Activated T-cell treated with anti-CD3 and anti-CD28 coated beads, Interleukin-2, amount 50 U/mL, for 72 hours (primary cell): ENCODE measurements around the gene MOB3B. TPM values are rescaled to one million over a fixed set of nuclear protein-coding genes. Genes with fewer than 3 reads are reported as not detected.

Source experiments
- ATAC-seq, 2 donors: fragments of 150-1000 bp; cut with Tn5 transposase; replicated peaks in 1 of 2; 2 replicates each; pipeline ENCODE4 v1.10.0; 2021; ENCODE audit warnings: moderate library complexity in 2 of 2, mild to moderate bottlenecking in 1 of 2
- DNase-seq, 2 donors: peaks; one replicate each; pipeline ENCODE4 v3.0.0; 2021 to 2022; ENCODE audit warnings: mixed read lengths in 1 of 2
- H3K27ac Mint-ChIP-seq: one replicate; pipeline ENCODE4 v1.8.0; 2022; ENCODE audit warnings: mild to moderate bottlenecking, moderate library complexity, mixed read lengths
- H3K27me3 Mint-ChIP-seq: one replicate; pipeline ENCODE4 v1.8.0; 2022; ENCODE audit warnings: low read depth, mixed read lengths
- H3K36me3 Mint-ChIP-seq, 2 donors: one replicate each; pipeline ENCODE4 v1.8.0; 2022; ENCODE audit warnings: mixed read lengths in 2 of 2, mild to moderate bottlenecking in 1 of 2; ENCODE audit not compliant: insufficient read depth in 2 of 2
- H3K4me1 Mint-ChIP-seq: one replicate; pipeline ENCODE4 v1.8.0; 2022; ENCODE audit warnings: low read depth, mixed read lengths
- H3K4me3 Mint-ChIP-seq, 2 donors: one replicate each; pipeline ENCODE4 v1.8.0; 2022; ENCODE audit warnings: mild to moderate bottlenecking in 2 of 2, mixed read lengths in 2 of 2, moderate library complexity in 2 of 2
- H3K9me3 Mint-ChIP-seq, 2 donors: one replicate each; pipeline ENCODE4 v1.8.0; 2022; ENCODE audit warnings: mixed read lengths in 2 of 2
- total RNA-seq, 2 donors: library from RNA; stranded (reverse); gene quantifications; one replicate each; pipeline ENCODE4 v1.2.3, GENCODE V29; 2022

The MOB3B gene
- total RNA-seq, 2 donors from 2014 or later, result 1.3 to 1.6 TPM

DNA sequence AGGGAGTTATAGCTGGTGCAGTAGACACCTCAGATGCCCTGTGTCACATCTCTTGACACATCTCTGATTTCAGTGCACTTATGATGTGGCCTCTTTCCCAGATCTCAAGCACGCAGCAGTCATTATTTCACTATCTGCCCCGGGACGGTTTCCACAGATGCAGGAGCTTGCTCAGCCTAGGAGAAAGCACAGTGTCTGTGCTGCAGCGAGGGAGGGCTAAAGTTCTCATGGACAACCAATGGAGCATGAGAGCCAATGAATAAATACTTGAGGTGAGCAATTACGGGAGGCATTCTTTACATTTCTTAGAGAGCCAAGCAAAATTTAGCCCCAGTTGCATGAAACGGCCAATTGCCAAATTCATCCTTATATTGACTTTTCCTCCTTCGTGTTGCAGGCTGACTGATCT lies 7.4 kb upstream of the MOB3B start:
- no peaks in the 10 kb centered on the region for H3K4me1 Mint-ChIP-seq
- H3K9me3 Mint-ChIP-seq, result no peaks in the 10 kb centered on the region
- ATAC-seq (no peak), DNase-seq (no peak)
- no peaks in the 10 kb centered on the region for H3K27me3 Mint-ChIP-seq
- no peak overlapping the region for H3K4me3 Mint-ChIP-seq
- H3K27ac Mint-ChIP-seq, result no peak overlapping the region
- H3K36me3 Mint-ChIP-seq, result peaks cover 0 to 5% of the 10 kb centered on the region in 2 donors

DNA sequence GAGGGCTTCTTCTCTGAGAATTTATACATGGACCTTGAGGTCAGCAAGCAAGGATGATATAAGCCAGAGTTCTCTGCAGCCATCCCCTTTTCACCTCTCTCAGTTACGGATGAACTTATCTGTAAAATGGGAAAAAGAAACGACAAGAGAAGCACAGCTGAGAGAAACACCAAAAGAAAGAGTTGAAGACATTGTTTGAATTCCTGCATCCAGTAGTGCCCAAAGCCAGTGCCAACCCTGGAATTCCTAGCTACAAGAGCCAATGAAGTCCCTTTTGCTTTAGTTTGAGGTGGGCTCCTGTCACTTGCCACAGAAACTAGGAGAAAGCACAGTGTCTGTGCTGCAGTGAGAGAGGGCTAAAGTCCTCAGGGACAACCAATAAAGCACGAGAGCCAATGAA lies 6.6 kb upstream of the MOB3B start:
- H3K27ac Mint-ChIP-seq, result no peak overlapping the region
- H3K9me3 Mint-ChIP-seq, result no peaks in the 10 kb centered on the region
- peaks cover 0 to 5% of the 10 kb centered on the region in 2 donors for H3K36me3 Mint-ChIP-seq
- peaks cover under 1% of the 10 kb centered on the region for H3K27me3 Mint-ChIP-seq
- ATAC-seq, result no peak
- no peak for DNase-seq
- H3K4me3 Mint-ChIP-seq, result no peak overlapping the region
- H3K4me1 Mint-ChIP-seq, result no peaks in the 10 kb centered on the region

DNA sequence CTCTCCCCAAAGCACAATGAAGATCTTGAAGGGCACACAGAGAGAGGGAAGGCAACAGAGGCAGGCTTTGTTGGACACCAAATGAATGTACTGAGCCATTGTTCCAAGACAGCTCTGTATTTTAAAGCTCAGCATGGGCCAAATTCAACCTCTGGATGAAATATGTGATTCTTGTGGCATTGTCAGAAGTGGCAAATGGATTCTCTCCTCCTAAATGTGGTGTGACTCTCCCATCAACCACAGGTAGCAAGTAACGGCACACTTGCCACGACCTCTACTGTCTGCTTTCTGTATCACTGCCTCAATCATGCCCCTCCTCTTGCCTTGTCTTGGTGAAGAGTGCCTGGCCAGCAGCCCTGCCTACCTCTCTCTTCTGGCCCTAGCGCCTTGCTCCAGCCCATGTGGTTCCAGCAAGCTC lies 6.1 kb upstream of the MOB3B start:
- peaks cover 5% of the 10 kb centered on the region for H3K27me3 Mint-ChIP-seq
- H3K4me1 Mint-ChIP-seq, result no peaks in the 10 kb centered on the region
- no peak overlapping the region for H3K4me3 Mint-ChIP-seq
- DNase-seq, result peak in 1 of 2 donors; percentile 4
- ATAC-seq, result peak in 1 of 2 donors; percentile 28
- peaks cover 0 to 2% of the 10 kb centered on the region in 2 donors for H3K36me3 Mint-ChIP-seq
- no peaks in the 10 kb centered on the region for H3K9me3 Mint-ChIP-seq
- no peak overlapping the region for H3K27ac Mint-ChIP-seq

DNA sequence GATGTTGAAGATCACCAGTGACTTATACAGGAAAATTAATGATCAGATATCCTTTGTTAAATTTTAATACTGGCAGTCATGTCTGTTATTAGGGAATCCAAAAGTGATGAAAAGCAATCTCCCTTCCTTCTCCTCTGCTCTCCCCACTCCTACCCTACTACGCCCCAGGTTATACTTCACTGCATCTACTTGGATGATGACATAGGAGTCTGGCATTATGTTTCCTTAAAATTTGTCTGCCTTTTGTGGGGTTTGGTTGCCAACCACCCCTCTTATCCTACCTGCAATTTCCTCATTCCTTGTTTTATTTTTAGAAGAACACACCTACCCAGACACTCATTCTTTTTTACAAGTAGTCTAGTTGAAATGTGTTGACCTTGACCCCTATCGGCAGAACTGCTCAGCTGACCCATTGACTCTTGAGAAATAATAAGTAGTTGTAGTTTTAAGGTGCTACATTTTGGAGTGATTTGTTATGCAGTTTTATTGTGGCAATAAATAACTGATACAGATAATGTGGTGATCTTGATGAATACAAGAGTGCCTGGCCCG lies 5.1 kb upstream of the MOB3B start:
- no peak overlapping the region for H3K4me3 Mint-ChIP-seq
- H3K27ac Mint-ChIP-seq, result no peak overlapping the region
- peaks cover 5% of the 10 kb centered on the region for H3K27me3 Mint-ChIP-seq
- H3K4me1 Mint-ChIP-seq, result peaks cover 3% of the 10 kb centered on the region
- DNase-seq (no peak), ATAC-seq (no peak)
- H3K36me3 Mint-ChIP-seq, result peaks cover 0 to 2% of the 10 kb centered on the region in 2 donors
- no peaks in the 10 kb centered on the region for H3K9me3 Mint-ChIP-seq

DNA sequence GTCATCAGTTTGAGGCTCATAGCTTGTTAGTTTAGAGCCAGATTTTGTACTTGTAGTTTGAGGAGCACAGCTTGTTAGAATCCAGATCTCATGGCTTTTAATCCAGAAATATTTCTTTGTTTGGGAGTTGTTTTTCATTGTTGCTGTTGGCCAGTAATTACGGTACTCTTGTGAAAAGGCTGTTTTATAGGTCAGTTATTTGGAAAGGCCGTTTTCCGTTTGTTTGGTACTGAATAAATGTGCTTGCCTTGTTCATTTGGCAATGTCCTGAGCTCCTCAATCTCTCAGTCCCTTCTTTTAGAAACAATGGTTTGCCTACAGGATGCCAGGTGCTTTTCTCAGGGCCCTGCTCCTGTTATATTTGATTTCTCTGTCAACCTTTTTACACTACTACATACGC lies 4.5 kb upstream of the MOB3B start:
- Mint-ChIP-seq H3K27me3 (peaks cover 5% of the 10 kb centered on the region), H3K27ac (no peak overlapping the region), H3K36me3 (peaks cover 0 to 2% of the 10 kb centered on the region in 2 donors), H3K9me3 (no peaks in the 10 kb centered on the region), H3K4me3 (no peak overlapping the region), H3K4me1 (peaks cover 4% of the 10 kb centered on the region)
- DNase-seq (no peak), ATAC-seq (no peak)

DNA sequence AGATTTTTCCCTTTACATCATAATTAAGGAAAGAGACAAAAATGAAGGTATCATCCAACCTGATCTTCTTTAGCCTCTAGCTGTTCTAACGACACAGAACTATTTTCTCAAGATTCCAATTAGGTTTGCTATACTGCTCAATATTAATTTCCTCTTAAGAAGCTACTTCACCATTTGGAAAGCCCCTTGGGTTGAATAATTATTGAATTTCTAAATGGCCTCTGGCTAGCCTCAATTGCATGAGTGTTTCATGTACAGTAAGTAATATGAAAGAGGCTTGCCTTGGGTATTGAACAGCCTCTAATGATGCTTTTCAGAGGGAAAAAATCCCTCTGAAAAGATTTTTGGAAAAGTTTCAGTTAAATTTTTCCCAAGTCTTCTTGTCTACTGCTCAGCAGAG lies 3.7 kb upstream of the MOB3B start:
- H3K27ac Mint-ChIP-seq, result no peak overlapping the region
- peaks cover 6% of the 10 kb centered on the region for H3K27me3 Mint-ChIP-seq
- H3K4me1 Mint-ChIP-seq, result peaks cover 4% of the 10 kb centered on the region
- peaks cover 0 to 2% of the 10 kb centered on the region in 2 donors for H3K36me3 Mint-ChIP-seq
- H3K4me3 Mint-ChIP-seq, result no peak overlapping the region
- no peaks in the 10 kb centered on the region for H3K9me3 Mint-ChIP-seq
- DNase-seq (no peak), ATAC-seq (no peak)

DNA sequence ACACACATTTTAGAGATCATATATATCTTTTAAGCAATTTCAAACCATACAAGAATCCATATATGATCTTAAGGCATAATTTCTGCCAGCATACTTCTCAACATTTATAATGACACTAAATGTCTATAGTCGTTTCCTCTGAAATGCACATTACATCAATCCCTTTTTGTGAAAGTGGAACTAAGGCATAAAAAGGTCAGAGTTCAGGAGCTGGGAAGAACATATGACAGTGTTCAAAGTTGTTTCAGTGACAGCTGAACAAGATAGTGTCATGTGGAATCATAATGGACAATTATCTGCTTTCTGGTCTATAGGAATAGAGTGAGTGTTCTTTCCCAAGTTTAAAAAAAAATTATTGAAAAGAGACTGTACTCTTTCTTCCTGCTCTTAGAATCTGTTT lies 2.4 kb upstream of the MOB3B start:
- Mint-ChIP-seq H3K27ac (no peak overlapping the region), H3K36me3 (peaks cover 0 to 2% of the 10 kb centered on the region in 2 donors), H3K4me1 (peaks cover 8% of the 10 kb centered on the region), H3K9me3 (no peaks in the 10 kb centered on the region), H3K27me3 (peaks cover 15% of the 10 kb centered on the region), H3K4me3 (no peak overlapping the region)
- ATAC-seq, result no peak
- no peak for DNase-seq

DNA sequence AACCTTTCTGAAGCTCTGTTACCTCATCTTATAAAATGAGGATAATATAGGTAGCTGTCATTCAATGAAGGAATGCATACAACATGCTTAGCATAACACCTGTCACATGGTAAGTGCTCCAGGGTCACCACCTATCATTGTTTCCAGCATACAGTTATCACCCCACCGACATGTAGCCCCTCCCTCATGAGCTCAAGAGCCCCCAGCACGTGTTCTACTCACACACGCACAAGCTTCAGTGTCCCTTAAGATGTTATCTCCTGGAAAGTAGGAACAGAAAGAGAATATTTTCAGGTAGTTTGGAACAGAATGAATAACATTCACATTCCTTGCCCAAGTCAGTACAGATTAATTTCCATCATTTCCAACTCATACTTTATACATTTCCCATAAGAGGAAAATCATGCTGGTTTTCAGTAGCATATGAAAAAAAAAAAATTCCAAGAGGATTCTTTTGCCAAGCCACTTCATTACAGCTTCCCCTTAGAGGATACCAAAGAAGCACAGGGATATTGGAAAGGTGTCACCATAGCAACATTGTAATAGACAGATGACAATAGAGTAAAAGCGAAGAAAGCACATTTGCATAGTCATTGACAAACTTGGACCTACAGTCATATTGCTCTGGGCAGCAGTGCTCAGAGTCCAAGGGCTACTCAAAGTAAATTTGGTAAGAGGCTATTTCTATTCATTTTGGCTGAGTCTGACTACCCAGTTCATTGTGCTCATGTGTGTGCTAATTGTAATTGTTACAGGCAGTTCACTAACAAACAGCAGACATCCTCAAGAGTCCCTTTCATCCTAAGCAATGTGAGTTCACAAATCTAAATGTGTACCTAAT lies 1.5 kb upstream of the MOB3B start:
- H3K27ac Mint-ChIP-seq, result no peak overlapping the region
- no peaks in the 10 kb centered on the region for H3K9me3 Mint-ChIP-seq
- ATAC-seq (no peak), DNase-seq (no peak)
- H3K27me3 Mint-ChIP-seq, result peaks cover 22% of the 10 kb centered on the region
- peaks cover 0 to 2% of the 10 kb centered on the region in 2 donors for H3K36me3 Mint-ChIP-seq
- peaks cover 8% of the 10 kb centered on the region for H3K4me1 Mint-ChIP-seq
- no peak overlapping the region for H3K4me3 Mint-ChIP-seq

DNA sequence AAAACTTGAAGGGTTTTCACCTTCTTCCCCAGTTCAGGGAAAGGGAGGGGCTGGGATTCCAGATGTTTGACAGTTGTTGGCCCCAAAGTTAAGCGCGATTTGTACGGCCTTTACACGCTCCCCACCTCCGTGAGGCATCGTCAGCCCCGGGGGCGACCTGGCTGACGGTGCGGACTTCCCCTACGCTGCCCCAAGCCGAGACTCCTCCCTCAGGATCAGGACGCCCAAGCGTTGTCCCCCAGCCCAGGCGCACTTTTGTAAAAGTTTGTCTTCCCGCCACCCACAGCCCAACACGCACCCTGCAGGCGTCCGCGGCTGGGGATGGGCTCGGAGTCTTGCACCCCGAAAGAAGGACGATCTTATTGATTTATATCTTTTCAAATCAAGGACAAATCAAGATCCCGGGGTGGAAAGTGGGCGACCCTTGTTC lies 713 bp downstream of the MOB3B start:
- peak; percentile 57 to 61 for DNase-seq
- peak overlapping the region; percentile 87 to 91 for H3K4me3 Mint-ChIP-seq
- H3K27ac Mint-ChIP-seq, result no peak overlapping the region

DNA sequence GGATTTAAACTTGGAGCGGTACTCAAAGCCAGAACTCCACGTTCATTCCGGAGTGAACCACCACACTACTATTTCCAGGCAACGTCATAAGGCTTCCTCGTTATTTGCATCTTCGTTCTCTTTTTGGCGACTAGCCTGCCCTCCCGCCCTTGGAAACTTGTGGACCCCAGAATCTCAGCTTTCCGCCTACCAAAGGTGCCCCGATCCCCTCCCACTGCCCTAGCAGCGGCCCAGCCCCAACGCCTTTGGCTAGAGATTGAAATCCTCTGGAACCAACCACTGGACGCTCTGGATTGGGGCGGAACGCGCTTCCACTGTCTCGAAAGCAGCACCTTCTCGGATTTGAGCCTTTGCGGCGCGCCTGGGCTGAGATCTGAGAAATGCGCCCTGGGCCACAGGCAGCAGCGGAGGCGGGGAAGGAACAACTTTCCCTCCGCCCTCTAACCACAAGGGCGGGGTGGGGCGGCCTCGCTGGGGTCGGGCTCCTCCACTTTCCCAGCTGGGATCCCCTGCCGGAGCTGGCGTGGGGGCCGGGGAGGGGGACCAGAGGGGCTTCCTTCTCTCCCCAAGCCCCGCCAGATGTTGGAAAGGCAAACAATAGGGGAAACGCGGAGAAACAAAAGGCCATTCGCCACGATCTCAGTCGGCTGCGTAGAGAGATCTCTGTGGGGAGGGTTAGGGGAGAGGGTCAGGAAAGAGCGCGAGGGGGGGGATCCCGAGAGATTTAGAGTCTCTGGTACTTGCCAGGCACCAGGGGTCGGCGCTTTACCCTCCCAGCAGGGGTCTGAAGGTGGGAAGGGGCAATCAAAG lies 1.3 kb downstream of the MOB3B start:
- H3K4me3 Mint-ChIP-seq, result peak overlapping the region; percentile 87 to 91
- peak; percentile 53 to 62 for DNase-seq
- peaks cover 22% of the 10 kb centered on the region for H3K27me3 Mint-ChIP-seq
- no peaks in the 10 kb centered on the region for H3K36me3 Mint-ChIP-seq
- peak; percentile 40 to 51 for ATAC-seq
- no peaks in the 10 kb centered on the region for H3K9me3 Mint-ChIP-seq
- no peak overlapping the region for H3K27ac Mint-ChIP-seq
- peaks cover 17% of the 10 kb centered on the region for H3K4me1 Mint-ChIP-seq

More for the DNA sequence above, 713 bp downstream of the MOB3B start:
- H3K9me3 Mint-ChIP-seq, result no peaks in the 10 kb centered on the region
- H3K4me1 Mint-ChIP-seq, result peaks cover 17% of the 10 kb centered on the region
- no peaks in the 10 kb centered on the region for H3K36me3 Mint-ChIP-seq
- peaks cover 22% of the 10 kb centered on the region for H3K27me3 Mint-ChIP-seq
- ATAC-seq, result peak; percentile 72 to 79

DNA sequence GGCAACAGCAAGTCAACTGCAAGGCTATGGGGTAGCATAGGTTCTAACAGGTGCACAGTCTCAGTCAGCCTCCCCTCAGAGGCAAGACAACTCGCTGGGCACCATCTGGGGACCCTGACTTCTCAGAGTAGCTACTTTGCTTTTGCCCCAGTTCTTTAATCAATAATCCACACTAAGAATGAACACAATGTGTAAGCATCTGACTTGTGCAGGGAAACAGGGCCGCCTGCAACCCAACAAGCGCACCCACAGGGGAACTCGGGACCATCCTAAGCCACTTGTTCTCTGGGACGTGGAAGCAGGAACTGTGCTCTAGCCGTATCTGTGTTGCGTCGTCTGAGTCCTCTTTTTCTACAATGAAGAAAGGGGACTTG lies 1.9 kb downstream of the MOB3B start:
- ATAC-seq (no peak), DNase-seq (no peak)
- peaks cover 17% of the 10 kb centered on the region for H3K4me1 Mint-ChIP-seq
- no peaks in the 10 kb centered on the region for H3K36me3 Mint-ChIP-seq
- H3K27me3 Mint-ChIP-seq, result peaks cover 22% of the 10 kb centered on the region
- no peak overlapping the region for H3K27ac Mint-ChIP-seq
- no peaks in the 10 kb centered on the region for H3K9me3 Mint-ChIP-seq
- H3K4me3 Mint-ChIP-seq, result peak overlapping the region; percentile 87 to 91

DNA sequence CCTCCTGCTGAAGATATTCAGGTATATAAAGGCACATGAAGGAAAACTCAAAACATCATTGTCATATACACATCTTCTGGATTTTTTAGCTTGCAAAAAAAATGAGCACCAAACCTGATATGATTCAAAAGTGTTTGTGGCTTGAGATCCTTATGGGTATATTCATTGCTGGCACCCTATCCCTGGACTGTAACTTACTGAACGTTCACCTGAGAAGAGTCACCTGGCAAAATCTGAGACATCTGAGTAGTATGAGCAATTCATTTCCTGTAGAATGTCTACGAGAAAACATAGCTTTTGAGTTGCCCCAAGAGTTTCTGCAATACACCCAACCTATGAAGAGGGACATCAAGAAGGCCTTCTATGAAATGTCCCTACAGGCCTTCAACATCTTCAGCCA lies 5.4 kb downstream of the MOB3B start, which contains the start of gene IFNK:
Gene IFNK, plus strand, starts transcription at position 55 of the 400 bp plus-strand sequence. Its CDS starts 47 bp downstream, at position 102.
- no peaks in the 10 kb centered on the region for H3K36me3 Mint-ChIP-seq
- no peak within 1 kb of the TSS for H3K4me3 Mint-ChIP-seq
- H3K27me3 Mint-ChIP-seq, result peaks cover 17% of the 10 kb centered on the region
- H3K4me1 Mint-ChIP-seq, result peaks cover 13% of the 10 kb centered on the region
- peak within 1 kb of the TSS; percentile 59 for H3K27ac Mint-ChIP-seq
- peak; percentile 31 to 46 for ATAC-seq
- DNase-seq, result no peak
- H3K9me3 Mint-ChIP-seq, result no peaks in the 10 kb centered on the region

DNA sequence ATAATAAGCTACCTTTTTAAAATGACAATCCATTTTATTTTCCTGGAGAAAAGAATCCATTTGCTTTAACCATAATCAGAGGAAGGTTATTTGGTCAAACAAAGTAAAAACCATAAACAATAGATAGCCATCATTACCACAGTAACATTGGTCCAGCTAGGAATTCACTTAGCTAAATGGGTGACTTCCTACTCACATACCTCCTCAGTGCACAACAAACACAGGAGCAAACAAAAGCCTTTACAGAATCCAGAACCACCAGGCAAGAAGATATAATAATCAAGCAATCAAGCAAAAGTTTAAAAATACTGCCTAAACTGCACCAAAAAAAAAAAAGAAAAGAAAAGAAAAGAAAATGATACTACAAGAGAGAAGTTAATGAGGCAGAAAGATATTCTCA lies 6.5 kb downstream of the MOB3B start:
- H3K27ac Mint-ChIP-seq, result peak overlapping the region; percentile 59
- H3K9me3 Mint-ChIP-seq, result no peaks in the 10 kb centered on the region
- no peaks in the 10 kb centered on the region for H3K36me3 Mint-ChIP-seq
- peaks cover 11% of the 10 kb centered on the region for H3K4me1 Mint-ChIP-seq
- no peak for DNase-seq
- no peak for ATAC-seq
- H3K27me3 Mint-ChIP-seq, result peaks cover 15% of the 10 kb centered on the region
- no peak overlapping the region for H3K4me3 Mint-ChIP-seq
